ENCODE measurements around the gene BRCA1. TPM values are rescaled to one million over a fixed set of nuclear protein-coding genes. Genes with fewer than 3 reads are reported as not detected.
"Not testable (repeated sequence)": the region's sequence is repeated elsewhere in the genome, so short reads cannot be mapped to it uniquely, and the experiment has no call there.

The BRCA1 gene
- total RNA-seq, 1 donor from 2014 or later, result 6.0 TPM

GRCh38 chr17:43140396-43141332, 15.5 kb upstream of the BRCA1 start:
- TF ChIP-seq CTCF (IDR thresholded peaks at IDR 0.05; ENCODE audit: insufficient read depth, low read depth, low read length) (no peak), EZH2 (IDR thresholded peaks at IDR 0.05; ENCODE audit: insufficient read depth, low read length) (no peak)
- Mint-ChIP-seq H3K9me3 (ENCODE audit: unreplicated experiment) (no peaks in the 10 kb centered on the region), H3K4me3 (ENCODE audit: unreplicated experiment) (no peak overlapping the region), H3K36me3 (ENCODE audit: low read depth, unreplicated experiment) (no peaks in the 10 kb centered on the region), H3K27me3 (ENCODE audit: low read depth, unreplicated experiment) (no peaks in the 10 kb centered on the region), H3K4me1 (ENCODE audit: low read depth, unreplicated experiment) (no peaks in the 10 kb centered on the region), H3K27ac (ENCODE audit: unreplicated experiment) (no peak overlapping the region)
- H3K4me1 ChIP-seq (ENCODE audit: insufficient read depth, low read length), result no peaks in the 10 kb centered on the region
- H3K27ac ChIP-seq (ENCODE audit: low read depth, low read length), result no peak overlapping the region
- no peaks in the 10 kb centered on the region for H3K36me3 ChIP-seq (ENCODE audit: insufficient read depth, low read length)
- H3K27me3 ChIP-seq (ENCODE audit: insufficient read depth, low read length), result no peaks in the 10 kb centered on the region
- no peak overlapping the region for H3K9ac ChIP-seq (ENCODE audit: low read length)
- H4K20me1 ChIP-seq (ENCODE audit: insufficient read depth, low read length), result no peaks in the 10 kb centered on the region
- FAIRE-seq (no peak), DNase-seq (ENCODE audit: low read depth) (no peak)
- H3K4me3 ChIP-seq (ENCODE audit: insufficient read depth, low read depth, low read length), result no peak overlapping the region
- H3K9me3 ChIP-seq (ENCODE audit: insufficient read depth, low read depth, low read length), result no peaks in the 10 kb centered on the region
- H3K4me2 ChIP-seq (ENCODE audit: low read length), result no peak overlapping the region
- H3K79me2 ChIP-seq (ENCODE audit: insufficient read depth, low read length), result no peaks in the 10 kb centered on the region
- H2AFZ ChIP-seq (ENCODE audit: low read depth, low read length), result no peak overlapping the region

GRCh38 chr17:43138531-43138930, 13.4 kb upstream of the BRCA1 start:
- H3K9me3 Mint-ChIP-seq (ENCODE audit: unreplicated experiment), result not testable (repeated sequence)

GRCh38 chr17:43136574-43136973, 11.4 kb upstream of the BRCA1 start:
- H3K9me3 ChIP-seq (ENCODE audit: insufficient read depth, low read depth, low read length); H3K4me3 ChIP-seq (ENCODE audit: insufficient read depth, low read depth, low read length); H3K4me1 ChIP-seq (ENCODE audit: insufficient read depth, low read length); H3K4me2 ChIP-seq (ENCODE audit: low read length); H3K4me3 Mint-ChIP-seq (ENCODE audit: unreplicated experiment); H3K27me3 Mint-ChIP-seq (ENCODE audit: low read depth, unreplicated experiment); H3K79me2 ChIP-seq (ENCODE audit: insufficient read depth, low read length); DNase-seq (ENCODE audit: low read depth); H2AFZ ChIP-seq (ENCODE audit: low read depth, low read length); H3K4me1 Mint-ChIP-seq (ENCODE audit: low read depth, unreplicated experiment); H3K27me3 ChIP-seq (ENCODE audit: insufficient read depth, low read length); H3K9ac ChIP-seq (ENCODE audit: low read length); H3K36me3 Mint-ChIP-seq (ENCODE audit: low read depth, unreplicated experiment); H3K36me3 ChIP-seq (ENCODE audit: insufficient read depth, low read length); H3K9me3 Mint-ChIP-seq (ENCODE audit: unreplicated experiment); H3K27ac ChIP-seq (ENCODE audit: low read depth, low read length); H3K27ac Mint-ChIP-seq (ENCODE audit: unreplicated experiment); FAIRE-seq; H4K20me1 ChIP-seq (ENCODE audit: insufficient read depth, low read length): not testable (repeated sequence)

More at GRCh38 chr17:43138531-43138930, 13.4 kb upstream of the BRCA1 start:
- not testable (repeated sequence) for H3K4me1 ChIP-seq (ENCODE audit: insufficient read depth, low read length); H3K79me2 ChIP-seq (ENCODE audit: insufficient read depth, low read length); H3K4me3 ChIP-seq (ENCODE audit: insufficient read depth, low read depth, low read length); H4K20me1 ChIP-seq (ENCODE audit: insufficient read depth, low read length); H3K27me3 Mint-ChIP-seq (ENCODE audit: low read depth, unreplicated experiment); FAIRE-seq; H3K27ac ChIP-seq (ENCODE audit: low read depth, low read length); H3K27me3 ChIP-seq (ENCODE audit: insufficient read depth, low read length); H2AFZ ChIP-seq (ENCODE audit: low read depth, low read length); H3K4me2 ChIP-seq (ENCODE audit: low read length); H3K36me3 ChIP-seq (ENCODE audit: insufficient read depth, low read length); H3K9me3 ChIP-seq (ENCODE audit: insufficient read depth, low read depth, low read length); DNase-seq (ENCODE audit: low read depth); H3K36me3 Mint-ChIP-seq (ENCODE audit: low read depth, unreplicated experiment); H3K4me1 Mint-ChIP-seq (ENCODE audit: low read depth, unreplicated experiment); H3K9ac ChIP-seq (ENCODE audit: low read length); H3K4me3 Mint-ChIP-seq (ENCODE audit: unreplicated experiment); H3K27ac Mint-ChIP-seq (ENCODE audit: unreplicated experiment)

Data from astrocyte (in vitro differentiated cells and primary cell).